ENCODE data around the gene FAHD1.

DNA sequence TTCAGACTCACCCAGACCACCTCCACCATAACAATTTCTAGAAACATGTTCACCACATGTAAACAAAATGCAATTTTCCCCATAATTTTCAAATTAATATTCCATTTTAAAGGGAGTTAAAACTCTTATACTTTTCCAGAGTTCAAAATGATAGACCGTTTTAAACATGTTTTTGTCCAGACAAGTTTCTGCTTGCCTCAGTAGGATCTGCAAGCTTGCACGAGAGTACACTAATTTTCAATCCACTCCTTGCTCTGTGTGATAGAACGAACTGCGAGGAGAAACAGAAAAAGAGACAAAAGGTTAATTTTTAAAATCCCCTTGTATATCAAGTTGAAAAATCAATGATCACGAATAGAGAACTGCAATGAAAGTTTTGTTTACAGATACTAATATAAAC is 7.1 kb downstream of the FAHD1 start:
- TF ChIP-seq EZH2 (IDR thresholded peaks at IDR 0.05; ENCODE audit: insufficient read depth, poor library complexity, severe bottlenecking) (no peak), EZH2phosphoT487 (IDR thresholded peaks at IDR 0.05; ENCODE audit: insufficient read depth, low read depth) (no peak)

All from GM23248 (cell line).